HepG2 (cell line): Measurements from ENCODE around the gene TBC1D22A. TPM values are rescaled to one million over a fixed set of nuclear protein-coding genes. Genes with fewer than 3 reads are reported as not detected.

Experiments
- ATAC-seq: fragments of 200-7000 bp; cut with Tn5 transposase; 3 replicates; pipeline ENCODE4 v1.9.1; 2020; ENCODE audit warnings: mild to moderate bottlenecking, moderate library complexity
- BruUV-seq: library from RNA; stranded (reverse); fragments of 400-500 nt; replicated peaks from 2 replicates; lab custom pipeline; 2021; lab: Mats Ljungman, UMichigan
- CTCF ChIA-PET: fragments of 300-600 bp; formaldehyde crosslinking; extraction: SDS; loops from one replicate; lab custom pipeline; 2021; ENCODE audit warnings: low total read pairs, inconsistent platforms, low intra/inter-chr PET ratio; lab: Yijun Ruan, JAX
- POLR2A ChIA-PET: fragments of 350-600 bp; sonication (Branson Sonifier 250); formaldehyde crosslinking; loops from one replicate; lab custom pipeline; 2020; ENCODE audit warnings: antibody characterized with exemption, inconsistent platforms; lab: Yijun Ruan, JAX
- DNase-seq: peaks from one replicate; pipeline ENCODE4 v3.0.0-alpha.2; 2015; ENCODE audit warnings: low spot score
- FAIRE-seq: peaks from 3 replicates; lab custom pipeline; 2011; peaks lifted over from hg19 to GRCh38; lab: Jason Lieb, UNC
- H2AFZ ChIP-seq: one replicate; pipeline ENCODE4 v1.6.1; 2011; ENCODE audit warnings: low read length, inconsistent platforms
- H3K27ac ChIP-seq: fragments of 300-600 bp; 3 replicates; pipeline ENCODE4 v1.8.0; 2011; ENCODE audit warnings: mixed run types, mild to moderate bottlenecking, mixed read lengths, low read length, inconsistent platforms; ENCODE audit not compliant: insufficient read depth; ENCODE audit errors: extremely low read length
- H3K27me3 ChIP-seq, 2 experiments: fragments of 200-600 bp in 1 of 2; 2 replicates in 1 of 2; 3 replicates in 1 of 2; pipeline versions ENCODE4 v1.6.0 to v1.8.0; 2011; ENCODE audit warnings: low read length in 2 of 2, mild to moderate bottlenecking in 2 of 2, moderate library complexity in 2 of 2, inconsistent platforms in 1 of 2; ENCODE audit not compliant: insufficient read depth in 2 of 2, control insufficient read depth in 1 of 2
- H3K36me3 ChIP-seq, 2 experiments: fragments of 200-600 bp in 1 of 2; replicated peaks in 1 of 2; 2 replicates in 1 of 2; 3 replicates in 1 of 2; pipeline versions ENCODE4 v1.5.1 to v1.8.0; 2011; ENCODE audit warnings: low read length in 2 of 2, inconsistent platforms in 1 of 2; ENCODE audit not compliant: insufficient read depth in 2 of 2, control insufficient read depth in 1 of 2
- H3K4me1 ChIP-seq: 2 replicates; pipeline ENCODE4 v1.5.1; 2012; ENCODE audit warnings: low read length, inconsistent platforms; ENCODE audit not compliant: insufficient read depth
- H3K4me2 ChIP-seq: 2 replicates; pipeline ENCODE4 v1.6.0; 2011; ENCODE audit warnings: low read depth, low read length, inconsistent platforms
- H3K4me3 ChIP-seq, 3 experiments: fragments of 200-600 bp in 1 of 3; sonication (generic), shearing (Covaris generic) in 1 of 3; replicated peaks in 1 of 3; 2 replicates each; pipeline ENCODE4 v1.5.1; 2011 to 2016; ENCODE audit warnings: low read length in 3 of 3, inconsistent platforms in 2 of 3, low read depth in 2 of 3, mild to moderate bottlenecking in 2 of 3, control low read depth in 1 of 3, mixed read lengths in 1 of 3; ENCODE audit not compliant: insufficient read depth in 1 of 3
- H3K79me2 ChIP-seq: one replicate; pipeline ENCODE4 v1.6.1; 2011; ENCODE audit warnings: low read length, inconsistent platforms; ENCODE audit not compliant: insufficient read depth
- H3K9ac ChIP-seq: 2 replicates; pipeline ENCODE4 v1.6.0; 2011; ENCODE audit warnings: mild to moderate bottlenecking, low read depth, low read length, inconsistent platforms; ENCODE audit not compliant: insufficient read depth
- H3K9me3 ChIP-seq: 2 replicates; pipeline ENCODE4 v1.5.1; 2012; ENCODE audit warnings: mild to moderate bottlenecking, low read length
- H4K20me1 ChIP-seq: 2 replicates; pipeline ENCODE4 v1.6.0; 2011; ENCODE audit warnings: inconsistent platforms, mild to moderate bottlenecking, low read length, moderate library complexity; ENCODE audit not compliant: insufficient read depth
- LCORL ChIP-seq, 2 experiments: fragments of 450-650 bp in 1 of 2; sonication (generic) in 1 of 2; formaldehyde crosslinking in 1 of 2; IDR thresholded peaks; 2 replicates each; pipeline versions ENCODE4 v1.5.0 to v1.6.1; 2017 to 2020; ENCODE audit warnings: antibody characterized with exemption in 1 of 2, missing genetic modification reagents in 1 of 2
- NR2C2 ChIP-seq: sonication (generic); formaldehyde crosslinking; IDR thresholded peaks from 2 replicates; pipeline ENCODE4 v1.4.0; 2020; ENCODE audit warnings: missing genetic modification reagents, mild to moderate bottlenecking, moderate library complexity, borderline replicate concordance
- ZBTB42 ChIP-seq: sonication (generic); formaldehyde crosslinking; IDR thresholded peaks from 2 replicates; pipeline ENCODE4 v1.5.0; 2020; ENCODE audit warnings: mild to moderate bottlenecking, missing genetic modification reagents
- ZNF382 ChIP-seq: sonication (generic); formaldehyde crosslinking; IDR thresholded peaks from 2 replicates; pipeline ENCODE4 v1.5.0; 2020; ENCODE audit warnings: missing genetic modification reagents, mild to moderate bottlenecking, borderline replicate concordance
- WGBS: methylation state at CpG from one replicate; pipeline ENCODE4 v1.1.6; 2017; ENCODE audit warnings: low lambda C conversion rate; 5-methylcytosine and 5-hydroxymethylcytosine counted together
- in situ Hi-C: cut with HindIII; loops from 2 replicates; pipeline ENCODE4 v1.10.0; 2017; ENCODE audit warnings: low pct_unique_long_range_greater_than_20kb; ENCODE audit not compliant: extremely low pct_ligation_motif_present
- intact Hi-C: fragments of 100-400 bp; cut with micrococcal nuclease; formaldehyde crosslinking; loops from one replicate; pipeline ENCODE4 v1.10.0; 2022; ENCODE audit not compliant: unreplicated experiment
- polyA plus RNA-seq, 8 experiments: library from polyadenylated mRNA; depleted of rRNA in 3 of 8; stranded (reverse) in 7 of 8; unstranded in 1 of 8; fragments of >200 nt; fragmentation: Illumina TruSeq in 4 of 8; extraction: Trizol in 4 of 8; gene quantifications; 2 replicates each; pipeline versions ENCODE4 v1.2.1 to v1.2.3, GENCODE V29; 2011 to 2016; ENCODE audit warnings: low read depth in 4 of 8, missing spikeins in 1 of 8, mixed read lengths in 1 of 8; ENCODE audit not compliant: insufficient read depth in 1 of 8
- total RNA-seq, 5 experiments: library from RNA; depleted of rRNA; stranded (reverse); fragments of >200 nt; fragmentation: Illumina TruSeq; extraction: Trizol; gene quantifications; 2 replicates each; pipeline ENCODE4 v1.2.3, GENCODE V29; 2016; ENCODE audit warnings: low read depth in 1 of 5
- TF ChIP-seq, protein P1 (sequence below): sonication (generic); formaldehyde crosslinking; IDR thresholded peaks from 2 replicates; pipeline ENCODE4 v1.9.0; 2021; ENCODE audit warnings: missing genetic modification reagents, mild to moderate bottlenecking, borderline replicate concordance

The TBC1D22A gene
- total and polyA plus RNA-seq, 2 of the 13 experiments (the other 11 are each of a cell fraction or from before 2014, with no cell fraction given): 17.3 to 18.0 TPM

DNA sequence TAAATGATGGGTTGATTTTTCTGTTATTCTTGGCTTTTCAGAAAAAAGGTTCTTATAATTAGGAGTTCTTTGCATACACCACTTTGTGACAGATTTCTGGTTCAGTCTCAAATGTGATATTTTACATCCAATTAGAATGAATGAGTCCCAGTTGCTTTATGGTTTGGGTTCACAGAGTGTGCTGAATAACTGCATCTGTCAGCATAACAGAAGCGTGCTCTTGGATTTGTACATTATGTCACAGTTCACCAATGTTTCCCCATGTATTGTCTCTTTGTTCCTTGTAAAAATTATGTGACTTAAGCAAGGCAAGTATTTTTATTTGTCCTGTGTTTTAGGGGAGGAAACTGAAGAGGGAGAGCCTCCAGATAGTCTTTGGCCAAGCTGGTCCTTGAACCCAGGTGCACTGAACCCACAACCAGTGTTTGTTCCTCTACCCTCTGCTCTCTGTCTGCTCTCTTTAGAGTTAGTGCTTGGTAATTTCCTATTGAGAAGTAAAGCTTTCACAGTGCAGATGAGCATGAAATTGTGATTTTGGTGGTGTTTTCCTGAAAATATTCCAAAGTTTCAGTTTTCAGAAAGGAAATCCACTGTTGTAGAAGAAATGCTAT lies 107.5 kb downstream of the TBC1D22A start (continued):
- TF ChIP-seq, protein P1, sequence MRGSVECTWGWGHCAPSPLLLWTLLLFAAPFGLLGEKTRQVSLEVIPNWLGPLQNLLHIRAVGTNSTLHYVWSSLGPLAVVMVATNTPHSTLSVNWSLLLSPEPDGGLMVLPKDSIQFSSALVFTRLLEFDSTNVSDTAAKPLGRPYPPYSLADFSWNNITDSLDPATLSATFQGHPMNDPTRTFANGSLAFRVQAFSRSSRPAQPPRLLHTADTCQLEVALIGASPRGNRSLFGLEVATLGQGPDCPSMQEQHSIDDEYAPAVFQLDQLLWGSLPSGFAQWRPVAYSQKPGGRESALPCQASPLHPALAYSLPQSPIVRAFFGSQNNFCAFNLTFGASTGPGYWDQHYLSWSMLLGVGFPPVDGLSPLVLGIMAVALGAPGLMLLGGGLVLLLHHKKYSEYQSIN (CRISPR knock-in tag): no peak
- no peak for TF ChIP-seq LCORL (IDR thresholded peaks at IDR 0.05)
- 0 out of 2 replicates have a peak, but pooled peaks have one; percentile 27 for TF ChIP-seq LCORL (CRISPR knock-in tag; IDR thresholded peaks at IDR 0.05)

DNA sequence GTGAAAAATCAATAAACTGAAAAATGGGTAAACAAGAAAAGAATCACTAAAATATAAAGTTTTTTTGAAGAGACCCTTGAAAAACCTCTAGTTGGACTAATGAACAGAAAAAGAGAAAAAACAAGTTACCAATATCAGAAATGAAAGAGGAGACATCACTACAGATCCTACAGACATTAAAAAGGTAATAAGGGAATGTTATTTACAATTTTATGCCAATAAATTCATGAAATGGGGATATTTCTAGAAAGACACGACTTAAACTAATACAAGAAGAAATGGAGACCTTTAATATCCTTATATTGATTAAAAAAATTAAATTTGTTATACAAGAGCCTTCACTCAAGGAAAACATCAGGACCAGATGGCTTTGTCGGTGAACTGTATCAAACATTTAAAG lies 109.4 kb downstream of the TBC1D22A start:
- DNase-seq (no peak), FAIRE-seq (no peak)
- no peak overlapping the region for H3K9ac ChIP-seq
- no peaks in the 10 kb centered on the region for H4K20me1 ChIP-seq
- in situ Hi-C loops: no loop called here
- no peak overlapping the region for H3K4me3 ChIP-seq
- peaks cover 3 to 5% of the 10 kb centered on the region in 2 experiments; a peak in 3 of 5 replicates for H3K36me3 ChIP-seq
- H3K27me3 ChIP-seq: no peaks in the 10 kb centered on the region
- 94% methylated on average over 2 of the region's 2 CpGs for WGBS
- H3K9me3 ChIP-seq: peaks cover 12% of the 10 kb centered on the region
- no TSS peak for BruUV-seq
- no peak for TF ChIP-seq NR2C2 (CRISPR knock-in tag)
- TF ChIP-seq ZNF382 (CRISPR knock-in tag): peak; percentile 93
- TF ChIP-seq ZBTB42 (CRISPR knock-in tag): no peak
- TF ChIP-seq, all 625 proteins: peak for 1
- H3K4me2 ChIP-seq: no peak overlapping the region
- H2AFZ ChIP-seq: no peak overlapping the region
- peaks cover 28% of the 10 kb centered on the region for H3K4me1 ChIP-seq
- ATAC-seq: no peak
- no peak overlapping the region for H3K27ac ChIP-seq
- POLR2A ChIA-PET: no interaction called here
- intact Hi-C loops: no loop called here
- H3K79me2 ChIP-seq: no peaks in the 10 kb centered on the region
- CTCF ChIA-PET: no interaction called here
